Medulla oblongata (tissue), 1 donor: ENCODE results near the gene FTH1.
"Not testable (repeated sequence)": the region's sequence is repeated elsewhere in the genome, so short reads cannot be mapped to it uniquely, and the experiment has no call there.

ENCODE experiments used
- DNase-seq: peaks from one replicate; pipeline ENCODE4 v3.0.0-alpha.2; 2015; ENCODE audit errors: extremely low spot score

Gene FTH1

GRCh38 chr11:61967116-61967923 lies at the start of gene FTH1:
FTH1 (minus strand) TSS chr11:61967634; CDS start chr11:61967425, 209 bp downstream.
- DNase-seq: peak; percentile 96

- DNase-seq: no peak
These were observed 48.2 kb upstream of the FTH1 start for GRCh38 chr11:62015615-62016014.

GRCh38 chr11:62013537-62014476 lies 46.4 kb upstream of the FTH1 start:
- peak; percentile 35 for DNase-seq

GRCh38 chr11:62012832-62013461 lies 45.5 kb upstream of the FTH1 start:
- DNase-seq: no peak

- no peak for DNase-seq
These were observed 45.0 kb upstream of the FTH1 start for GRCh38 chr11:62012451-62012831.

- DNase-seq: no peak
These were observed 44.4 kb upstream of the FTH1 start for GRCh38 chr11:62011881-62012280.

- DNase-seq: no peak
These were observed 43.6 kb upstream of the FTH1 start for GRCh38 chr11:62010935-62011528.

GRCh38 chr11:62008193-62008592 lies 40.8 kb upstream of the FTH1 start:
- no peak for DNase-seq

- DNase-seq: peak; percentile 46
These were observed 37.0 kb upstream of the FTH1 start for GRCh38 chr11:62004473-62004872.

- DNase-seq: not testable (repeated sequence)
These were observed 34.8 kb upstream of the FTH1 start for GRCh38 chr11:62002283-62002682.

- DNase-seq: no peak
These were observed 34.2 kb upstream of the FTH1 start for GRCh38 chr11:62001450-62002191.

- no peak for DNase-seq
These were observed 33.4 kb upstream of the FTH1 start for GRCh38 chr11:62000539-62001446.

GRCh38 chr11:61999141-61999975 lies 31.9 kb upstream of the FTH1 start:
- DNase-seq: no peak

- peak; percentile 92 for DNase-seq
These were observed 29.5 kb upstream of the FTH1 start for GRCh38 chr11:61996933-61997332.

GRCh38 chr11:61994981-61995380 lies 27.5 kb upstream of the FTH1 start:
- DNase-seq: peak; percentile 83

GRCh38 chr11:61985869-61986268 lies 18.4 kb upstream of the FTH1 start:
- DNase-seq: no peak

GRCh38 chr11:61983419-61983818 lies 16.0 kb upstream of the FTH1 start:
- peak; percentile 27 for DNase-seq

- no peak for DNase-seq
These were observed 13.5 kb upstream of the FTH1 start for GRCh38 chr11:61980783-61981541.
